Fibroblast of lung (primary cell): Measurements from ENCODE around the gene MTCH1. TPM values are rescaled to one million over a fixed set of nuclear protein-coding genes. Genes with fewer than 3 reads are reported as not detected.

Experiments used
- DNase-seq, 2 donors: peaks; one replicate each; pipeline versions ENCODE4 v3.0.0 to v3.0.0-alpha.2; 2010; ENCODE audit warnings: low read depth in 2 of 2
- H2AFZ ChIP-seq: 2 replicates; pipeline ENCODE4 v1.5.1; 2012; ENCODE audit warnings: low read length, control low read depth, inconsistent platforms
- H3K27ac ChIP-seq: 2 replicates; pipeline ENCODE4 v1.5.1; 2011; ENCODE audit warnings: low read length, control low read depth; ENCODE audit not compliant: insufficient read depth
- H3K27me3 ChIP-seq: 2 replicates; pipeline ENCODE4 v1.5.1; 2011; ENCODE audit warnings: mild to moderate bottlenecking, low read length; ENCODE audit not compliant: control insufficient read depth, insufficient read depth
- H3K36me3 ChIP-seq: 2 replicates; pipeline ENCODE4 v1.5.1; 2011; ENCODE audit warnings: low read length; ENCODE audit not compliant: control insufficient read depth, insufficient read depth
- H3K4me1 ChIP-seq: 2 replicates; pipeline ENCODE4 v1.5.1; 2011; ENCODE audit warnings: low read length; ENCODE audit not compliant: control insufficient read depth, insufficient read depth; ENCODE audit errors: extremely low read depth
- H3K4me2 ChIP-seq: 2 replicates; pipeline ENCODE4 v1.5.1; 2011; ENCODE audit warnings: low read length, control low read depth; ENCODE audit not compliant: insufficient read depth; ENCODE audit errors: extremely low read depth
- H3K4me3 ChIP-seq, 4 experiments: fragments of 200-600 bp in 1 of 4; sonication (generic) in 1 of 4; replicated peaks in 1 of 4; 2 replicates each; pipeline ENCODE4 v1.5.1; 2011 to 2016; ENCODE audit warnings: low read length in 4 of 4, low read depth in 3 of 4, mild to moderate bottlenecking in 3 of 4, control low read depth in 2 of 4, inconsistent platforms in 1 of 4, mixed read lengths in 1 of 4; ENCODE audit not compliant: insufficient read depth in 1 of 4; ENCODE audit errors: control extremely low read depth in 1 of 4
- H3K79me2 ChIP-seq: 2 replicates; pipeline ENCODE4 v1.5.1; 2012; ENCODE audit warnings: mild to moderate bottlenecking, low read length, inconsistent platforms; ENCODE audit not compliant: control insufficient read depth, insufficient read depth
- H3K9ac ChIP-seq: 2 replicates; pipeline ENCODE4 v1.5.1; 2011; ENCODE audit warnings: mild to moderate bottlenecking, low read length, control low read depth; ENCODE audit not compliant: insufficient read depth
- H3K9me3 ChIP-seq: 2 replicates; pipeline ENCODE4 v1.5.1; 2012; ENCODE audit warnings: low read depth, low read length; ENCODE audit not compliant: control insufficient read depth, insufficient read depth
- H4K20me1 ChIP-seq: 2 replicates; pipeline ENCODE4 v1.5.1; 2011; ENCODE audit warnings: low read length; ENCODE audit not compliant: control insufficient read depth, insufficient read depth; ENCODE audit errors: extremely low read depth
- CTCF ChIP-seq, 2 donors: IDR thresholded peaks in 1 of 2; conservative IDR thresholded peaks in 1 of 2; 1 replicate in 1 of 2; 2 replicates in 1 of 2; pipeline ENCODE4 v1.5.1; 2011 to 2012; ENCODE audit warnings: low read length in 2 of 2, control low read depth in 1 of 2, inconsistent platforms in 1 of 2, low read depth in 1 of 2, mild to moderate bottlenecking in 1 of 2
- EZH2 ChIP-seq: IDR thresholded peaks from 2 replicates; pipeline ENCODE4 v1.5.1; 2012; ENCODE audit warnings: low read length, control low read depth, mild to moderate bottlenecking; ENCODE audit errors: missing control alignments
- polyA plus RNA-seq, 2 donors: library from polyadenylated mRNA; depleted of rRNA in 1 of 2; stranded (reverse) in 1 of 2; unstranded in 1 of 2; fragments of >200 nt; gene quantifications; 2 replicates each; pipeline ENCODE4 v1.2.1, GENCODE V29; 2011 to 2012; ENCODE audit warnings: missing spikeins in 1 of 2
- total RNA-seq: library from RNA; depleted of rRNA; stranded (reverse); fragments of >200 nt; gene quantifications from 2 replicates; pipeline ENCODE4 v1.2.1, GENCODE V29; 2014

MTCH1 gene
- total and polyA plus RNA-seq, 2 donors (not counting 1 experiment from before 2014, with no cell fraction given), result 131 to 222 TPM

GRCh38 chr6:37016995-37017394 is 31.0 kb upstream of the MTCH1 start:
- Histone ChIP-seq H3K36me3 (no peaks in the 10 kb centered on the region), H3K79me2 (no peaks in the 10 kb centered on the region), H3K27ac (no peak overlapping the region), H2AFZ (no peak overlapping the region), H4K20me1 (no peaks in the 10 kb centered on the region), H3K27me3 (no peaks in the 10 kb centered on the region), H3K9me3 (no peaks in the 10 kb centered on the region), H3K9ac (no peak overlapping the region), H3K4me3 (no peak overlapping the region), H3K4me1 (peaks cover 6% of the 10 kb centered on the region), H3K4me2 (no peak overlapping the region)
- DNase-seq, result no peak
- no peak for TF ChIP-seq CTCF (conservative IDR thresholded peaks at IDR 0.05 in 1 of 2, IDR thresholded peaks at IDR 0.05 in 1 of 2; ENCODE audit: low read depth in 1 of 2, low read length in 2 of 2)
- no peak for TF ChIP-seq EZH2

GRCh38 chr6:37015532-37015931 is 29.5 kb upstream of the MTCH1 start:
- Histone ChIP-seq H4K20me1 (no peaks in the 10 kb centered on the region), H3K36me3 (no peaks in the 10 kb centered on the region), H3K4me1 (peaks cover 3% of the 10 kb centered on the region), H2AFZ (no peak overlapping the region), H3K9me3 (no peaks in the 10 kb centered on the region), H3K79me2 (no peaks in the 10 kb centered on the region), H3K27me3 (no peaks in the 10 kb centered on the region), H3K4me3 (no peak overlapping the region), H3K9ac (no peak overlapping the region), H3K4me2 (no peak overlapping the region), H3K27ac (no peak overlapping the region)
- TF ChIP-seq EZH2 (no peak), CTCF (conservative IDR thresholded peaks at IDR 0.05 in 1 of 2, IDR thresholded peaks at IDR 0.05 in 1 of 2; ENCODE audit: low read depth in 1 of 2, low read length in 2 of 2) (no peak)
- DNase-seq, result no peak

DNA sequence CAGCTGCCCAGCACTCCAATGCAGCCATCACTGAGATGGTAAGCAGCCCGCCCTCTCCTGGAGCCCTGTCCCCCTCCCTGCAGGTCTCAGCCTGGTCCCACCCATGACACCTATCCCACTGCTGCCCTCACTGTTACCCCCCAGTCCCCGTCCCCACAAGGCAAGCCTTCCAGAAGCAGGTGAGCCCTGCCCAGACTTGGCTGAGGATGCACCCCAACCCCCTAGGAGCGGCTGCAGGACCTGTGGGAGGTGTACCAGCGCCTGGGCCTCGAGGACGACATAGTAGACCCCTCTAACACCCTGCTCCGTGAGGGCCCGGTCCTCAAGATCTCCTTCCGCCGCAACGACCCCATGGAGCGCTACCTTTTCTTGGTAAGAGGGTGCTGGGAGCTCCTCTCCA is 28.7 kb upstream of the MTCH1 start:
- Histone ChIP-seq H3K27ac (no peak overlapping the region), H3K79me2 (no peaks in the 10 kb centered on the region), H4K20me1 (no peaks in the 10 kb centered on the region), H2AFZ (no peak overlapping the region), H3K27me3 (peaks cover 3% of the 10 kb centered on the region), H3K9ac (no peak overlapping the region), H3K4me2 (no peak overlapping the region), H3K4me3 (no peak overlapping the region), H3K4me1 (peaks cover 3% of the 10 kb centered on the region), H3K9me3 (no peaks in the 10 kb centered on the region), H3K36me3 (no peaks in the 10 kb centered on the region)
- no peak for DNase-seq
- TF ChIP-seq CTCF (conservative IDR thresholded peaks at IDR 0.05 in 1 of 2, IDR thresholded peaks at IDR 0.05 in 1 of 2; ENCODE audit: low read depth in 1 of 2, low read length in 2 of 2) (no peak), EZH2 (no peak)
